D341Med (cell line): Measurements from ENCODE around the gene PCYT2.

Source experiments
- DNase-seq: peaks from one replicate; pipeline ENCODE4 v3.0.0; 2012; ENCODE audit warnings: low spot score

PCYT2 gene

DNA sequence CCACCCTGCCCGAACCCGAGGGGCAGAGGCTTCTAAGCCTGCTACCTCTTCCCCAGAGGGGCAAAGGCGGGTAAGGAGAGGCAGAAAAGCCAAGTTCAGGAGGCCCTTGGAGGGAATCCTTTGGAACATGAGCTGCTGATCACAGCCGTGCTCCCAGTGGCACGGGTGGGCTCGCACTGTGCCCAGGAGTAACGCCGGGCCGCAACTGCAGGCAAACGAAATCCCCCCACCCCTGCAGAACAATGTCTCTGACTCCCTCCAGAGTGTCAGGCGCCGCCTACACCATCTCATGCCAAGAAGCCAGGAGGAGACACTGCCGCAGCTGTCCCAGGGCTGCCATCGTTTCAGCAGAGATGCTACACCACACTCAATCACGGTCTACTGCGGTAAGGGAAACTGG is 59.8 kb downstream of the PCYT2 start:
- DNase-seq, result no peak
